ENCODE measurements around the gene GLYAT. TPM values are rescaled to one million over a fixed set of nuclear protein-coding genes. Genes with fewer than 3 reads are reported as not detected.
"Not testable (repeated sequence)": the region's sequence is repeated elsewhere in the genome, so short reads cannot be mapped to it uniquely, and the experiment has no call there.

Gene GLYAT
- polyA plus RNA-seq, 1 donor, result 151 TPM

- DNase-seq, result no peak
Observed at GRCh38 chr11:58745705-58746364, 14.1 kb upstream of the GLYAT start.

- DNase-seq, result no peak
Observed at GRCh38 chr11:58744988-58745704, 13.4 kb upstream of the GLYAT start.

GRCh38 chr11:58742981-58743880, 11.5 kb upstream of the GLYAT start:
- no peak for DNase-seq

GRCh38 chr11:58742140-58742539, 10.4 kb upstream of the GLYAT start:
- no peak for DNase-seq

GRCh38 chr11:58741127-58741526, 9.4 kb upstream of the GLYAT start:
- no peak for DNase-seq

- no peak for DNase-seq
Observed at GRCh38 chr11:58740447-58740846, 8.7 kb upstream of the GLYAT start.

- no peak for DNase-seq
Observed at GRCh38 chr11:58739725-58740430, 8.1 kb upstream of the GLYAT start.

GRCh38 chr11:58734681-58735490, 3.1 kb upstream of the GLYAT start:
- DNase-seq, result no peak

- no peak for DNase-seq
Observed at GRCh38 chr11:58730507-58731089, 1.1 kb downstream of the GLYAT start.

- DNase-seq, result no peak
Observed at GRCh38 chr11:58727415-58727797, 4.3 kb downstream of the GLYAT start.

- no peak for DNase-seq
Observed at GRCh38 chr11:58726737-58727414, 4.9 kb downstream of the GLYAT start.

- no peak for DNase-seq
Observed at GRCh38 chr11:58719406-58720117, 12.2 kb downstream of the GLYAT start.

GRCh38 chr11:58712531-58712930, 19.2 kb downstream of the GLYAT start:
- no peak for DNase-seq

GRCh38 chr11:58711832-58712231, 19.9 kb downstream of the GLYAT start:
- no peak for DNase-seq

- no peak for DNase-seq
Observed at GRCh38 chr11:58707767-58708166, 24.0 kb downstream of the GLYAT start.

- not testable (repeated sequence) for DNase-seq
Observed at GRCh38 chr11:58696825-58697224, 34.9 kb downstream of the GLYAT start.

- no peak for DNase-seq
Observed at GRCh38 chr11:58693026-58693425, 38.7 kb downstream of the GLYAT start.

GRCh38 chr11:58691675-58692074, 40.1 kb downstream of the GLYAT start:
- no peak for DNase-seq

- no peak for DNase-seq
Observed at GRCh38 chr11:58688789-58689503, 42.8 kb downstream of the GLYAT start.

Data from left kidney (tissue), 2 donors.